Measurements from ENCODE around the gene NPAS2.

- no peak for TF ChIP-seq CTCF (IDR thresholded peaks at IDR 0.05; ENCODE audit: low read length)
- TF ChIP-seq EZH2 (optimal IDR thresholded peaks at IDR 0.05; ENCODE audit: low read depth, low read length): no peak
These were observed 217.3 kb downstream of the NPAS2 start for GRCh38 chr2:101037161-101037755.

Data from MM.1S (cell line).